A172 (cell line): Measurements from ENCODE around the gene KIAA0232. TPM values are rescaled to one million over a fixed set of nuclear protein-coding genes. Genes with fewer than 3 reads are reported as not detected.

ENCODE experiments used
- DNase-seq: peaks from one replicate; pipeline ENCODE4 v3.0.0-alpha.2; 2015; ENCODE audit warnings: low spot score
- total RNA-seq: library from RNA; depleted of rRNA; stranded (reverse); fragments of >200 nt; shearing (Covaris generic); gene quantifications from 2 replicates; pipeline ENCODE4 v1.2.3, GENCODE V29; 2014; rRNA removed

KIAA0232 gene
- total RNA-seq, 1 experiment from 2014 or later, result 22.6 TPM

GRCh38 chr4:6916587-6917460, 134.3 kb downstream of the KIAA0232 start:
- peak; percentile 74 for DNase-seq

GRCh38 chr4:6917461-6918271, 135.1 kb downstream of the KIAA0232 start:
- peak; percentile 19 for DNase-seq

GRCh38 chr4:6918338-6918737, 135.8 kb downstream of the KIAA0232 start:
- DNase-seq, result no peak

GRCh38 chr4:6920171-6920570, 137.6 kb downstream of the KIAA0232 start:
- DNase-seq, result no peak

GRCh38 chr4:6923507-6923906, 141.0 kb downstream of the KIAA0232 start:
- no peak for DNase-seq

GRCh38 chr4:6924361-6924779, 141.8 kb downstream of the KIAA0232 start:
- DNase-seq, result no peak

GRCh38 chr4:6925357-6925836, 142.9 kb downstream of the KIAA0232 start:
- DNase-seq, result no peak

GRCh38 chr4:6926081-6926480, 143.6 kb downstream of the KIAA0232 start:
- no peak for DNase-seq

GRCh38 chr4:6926681-6927478, 144.4 kb downstream of the KIAA0232 start:
- peak; percentile 26 for DNase-seq

- no peak for DNase-seq
These were observed 145.6 kb downstream of the KIAA0232 start for GRCh38 chr4:6928081-6928480.

GRCh38 chr4:6929339-6929811, 146.8 kb downstream of the KIAA0232 start:
- no peak for DNase-seq

GRCh38 chr4:6929812-6930464, 147.4 kb downstream of the KIAA0232 start:
- DNase-seq, result no peak

GRCh38 chr4:6932475-6932874, 149.9 kb downstream of the KIAA0232 start:
- no peak for DNase-seq

GRCh38 chr4:6932918-6933317, 150.4 kb downstream of the KIAA0232 start:
- no peak for DNase-seq

Other genes with a start within 250 kb of the KIAA0232 start
- 11.0 and 12.1 TPM in 2 replicates for gene MAN2B2, start 207.5 kb upstream of the KIAA0232 start, total RNA-seq
- 153 and 191 TPM in 2 replicates for gene MRFAP1, start 142.0 kb upstream of the KIAA0232 start, total RNA-seq
- gene S100P, start 88.8 kb upstream of the KIAA0232 start, total RNA-seq, result not detected in 2 replicates
- 71.6 and 90.6 TPM in 2 replicates for gene MRFAP1L1, start 72.9 kb upstream of the KIAA0232 start, total RNA-seq
- gene BLOC1S4, start 66.6 kb upstream of the KIAA0232 start, total RNA-seq, result 16.8 and 23.2 TPM in 2 replicates
- gene TBC1D14, start 127.1 kb downstream of the KIAA0232 start, total RNA-seq, result 54.7 and 59.1 TPM in 2 replicates